Activated CD8-positive, alpha-beta T cell treated with anti-CD3 and anti-CD28 coated beads for 36 hours (primary cell): ENCODE data around the gene TMEM109. TPM values are rescaled to one million over a fixed set of nuclear protein-coding genes. Genes with fewer than 3 reads are reported as not detected.
A peak's percentile ranks its signal among the peaks of the same experiment; 100 is the strongest.

ENCODE experiments used
- ATAC-seq: fragments of 200-7000 bp; cut with Tn5 transposase; one replicate; pipeline ENCODE4 v1.10.0; 2021; ENCODE audit warnings: mild to moderate bottlenecking, moderate library complexity
- CTCF ChIA-PET: fragments of 350-600 bp; sonication (Branson Sonifier 250); formaldehyde crosslinking; loops from one replicate; lab custom pipeline; 2021; ENCODE audit warnings: antibody characterized with exemption; lab: Charles Lee
- POLR2A ChIA-PET: fragments of 350-600 bp; sonication (Branson Sonifier 250); formaldehyde crosslinking; loops from one replicate; lab custom pipeline; 2021; ENCODE audit warnings: antibody characterized with exemption; lab: Charles Lee
- DNase-seq: peaks from one replicate; pipeline ENCODE4 v3.0.0-alpha.2; 2020
- H3K27ac Mint-ChIP-seq: one replicate; pipeline ENCODE4 v1.8.0; 2021; ENCODE audit warnings: mild to moderate bottlenecking, mixed read lengths
- H3K27me3 Mint-ChIP-seq: one replicate; pipeline ENCODE4 v1.8.0; 2021; ENCODE audit warnings: mixed read lengths
- H3K36me3 Mint-ChIP-seq: one replicate; pipeline ENCODE4 v1.8.0; 2021; ENCODE audit warnings: low read depth, mixed read lengths
- H3K4me1 Mint-ChIP-seq: one replicate; pipeline ENCODE4 v1.8.0; 2021; ENCODE audit warnings: low read depth, mixed read lengths
- H3K4me3 Mint-ChIP-seq: one replicate; pipeline ENCODE4 v1.8.0; 2021; ENCODE audit warnings: mild to moderate bottlenecking, moderate library complexity, mixed read lengths
- H3K9me3 Mint-ChIP-seq: one replicate; pipeline ENCODE4 v1.8.0; 2021; ENCODE audit warnings: mixed read lengths
- CTCF ChIP-seq: fragments of 200-600 bp; IDR thresholded peaks from one replicate; pipeline ENCODE4 v1.8.0; 2022; ENCODE audit warnings: antibody characterized with exemption, mild to moderate bottlenecking
- intact Hi-C: fragments of 100-400 bp; cut with micrococcal nuclease; formaldehyde crosslinking; loops from one replicate; pipeline ENCODE4 v1.10.0; 2022
- total RNA-seq, 2 experiments: library from RNA; stranded (reverse); gene quantifications; one replicate each; pipeline ENCODE4 v1.2.3, GENCODE V29; 2021

The TMEM109 gene
- total RNA-seq, 2 experiments from 2014 or later, result 93.2 to 101 TPM

DNA sequence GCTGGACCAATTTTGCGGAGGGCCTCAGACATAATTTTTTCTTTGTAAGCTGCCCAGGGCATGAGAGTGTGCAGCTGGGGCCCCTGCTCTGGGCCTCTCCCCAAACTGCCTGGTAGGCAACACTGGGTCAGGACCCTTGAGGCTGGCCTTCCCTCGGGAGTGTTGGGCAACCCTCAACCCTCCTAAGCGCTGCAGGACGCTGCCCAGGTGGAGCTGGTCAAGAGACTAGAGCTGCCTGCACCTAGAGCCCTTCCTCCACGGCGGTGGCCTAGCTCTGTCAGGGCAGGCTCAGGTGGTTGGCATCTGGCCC, 9.8 kb downstream of the TMEM109 start:
- CTCF ChIA-PET, result interaction anchor here (1.1 to 1.4 kb wide), 2 partner anchors 9 to 90 kb away, joined by 3 to 7 read pairs; no protein-coding TSS in a partner anchor

DNA sequence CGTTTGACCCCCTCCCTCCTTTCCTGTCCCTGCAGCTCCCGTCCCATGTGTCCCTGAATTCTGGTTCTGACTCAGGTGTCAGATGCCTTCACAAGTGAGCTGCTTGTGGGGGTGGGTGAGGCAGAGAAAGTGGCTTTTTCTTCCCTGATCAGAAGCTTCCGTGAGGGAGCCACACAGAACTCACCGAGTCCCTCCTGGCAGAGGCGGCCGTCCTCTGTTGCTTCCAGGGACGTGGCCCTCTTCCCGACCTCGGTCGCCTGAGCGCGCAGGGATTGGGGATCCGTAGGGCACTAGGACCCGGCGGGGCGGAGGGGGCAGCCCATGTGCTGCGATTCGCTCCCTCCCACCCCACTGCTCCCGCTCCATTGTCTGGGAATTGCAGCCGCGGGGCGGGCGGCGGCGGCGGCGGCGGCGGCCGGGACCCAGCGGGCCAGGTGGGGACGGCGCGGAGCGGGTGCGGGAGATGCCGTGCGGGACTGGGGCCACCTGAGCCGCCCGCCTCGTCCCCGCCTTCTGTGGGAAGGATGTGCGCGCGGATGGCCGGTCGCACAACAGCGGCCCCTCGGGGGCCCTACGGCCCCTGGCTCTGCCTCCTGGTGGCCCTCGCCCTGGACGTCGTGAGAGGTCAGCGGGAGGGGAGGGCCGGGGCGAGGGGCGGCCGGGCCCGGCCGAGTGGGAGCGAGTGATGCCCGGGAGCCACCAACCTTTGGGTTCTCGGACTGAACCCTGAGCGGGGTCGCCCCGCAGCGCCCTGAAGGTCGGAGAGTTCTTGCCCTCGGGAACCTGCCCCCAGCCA, 10.3 kb downstream of the TMEM109 start, which contains the start of gene TMEM132A:
Gene TMEM132A (plus strand): TSS at position 351 of the 796 bp plus-strand sequence. CDS start 174 bp downstream, at position 525.
- no peak for TF ChIP-seq CTCF
- no peak within 1 kb of the TSS for H3K27ac Mint-ChIP-seq
- DNase-seq, result no peak
- POLR2A ChIA-PET, result interaction anchor here (0.8 to 1.7 kb wide), 5 partner anchors 8 to 19 kb away, joined by 3 to 9 read pairs (median 5); partner anchors contain the start of gene PRPF19
- H3K4me1 Mint-ChIP-seq, result peaks cover 27% of the 10 kb centered on the region
- peaks cover 36% of the 10 kb centered on the region for H3K36me3 Mint-ChIP-seq
- CTCF ChIA-PET, result interaction anchor here (1.1 to 1.4 kb wide), 2 partner anchors 9 to 91 kb away, joined by 3 to 7 read pairs; no protein-coding TSS in a partner anchor
- H3K27me3 Mint-ChIP-seq, result peaks cover 9% of the 10 kb centered on the region
- ATAC-seq, result peak; percentile 34
- peak within 1 kb of the TSS; percentile 54 for H3K4me3 Mint-ChIP-seq
- intact Hi-C loops, result no loop called here
- no peaks in the 10 kb centered on the region for H3K9me3 Mint-ChIP-seq

More for the DNA sequence above, 9.8 kb downstream of the TMEM109 start:
- Mint-ChIP-seq H3K27ac (no peak overlapping the region), H3K9me3 (no peaks in the 10 kb centered on the region), H3K4me3 (peak overlapping the region; percentile 48), H3K4me1 (peaks cover 33% of the 10 kb centered on the region), H3K36me3 (peaks cover 37% of the 10 kb centered on the region), H3K27me3 (peaks cover 9% of the 10 kb centered on the region)
- no peak for TF ChIP-seq CTCF
- intact Hi-C loops, result no loop called here
- POLR2A ChIA-PET, result interaction anchor here (0.8 to 1.7 kb wide), 5 partner anchors 8 to 18 kb away, joined by 3 to 9 read pairs (median 5); partner anchors contain the start of gene PRPF19
- no peak for DNase-seq
- ATAC-seq, result peak; percentile 10

DNA sequence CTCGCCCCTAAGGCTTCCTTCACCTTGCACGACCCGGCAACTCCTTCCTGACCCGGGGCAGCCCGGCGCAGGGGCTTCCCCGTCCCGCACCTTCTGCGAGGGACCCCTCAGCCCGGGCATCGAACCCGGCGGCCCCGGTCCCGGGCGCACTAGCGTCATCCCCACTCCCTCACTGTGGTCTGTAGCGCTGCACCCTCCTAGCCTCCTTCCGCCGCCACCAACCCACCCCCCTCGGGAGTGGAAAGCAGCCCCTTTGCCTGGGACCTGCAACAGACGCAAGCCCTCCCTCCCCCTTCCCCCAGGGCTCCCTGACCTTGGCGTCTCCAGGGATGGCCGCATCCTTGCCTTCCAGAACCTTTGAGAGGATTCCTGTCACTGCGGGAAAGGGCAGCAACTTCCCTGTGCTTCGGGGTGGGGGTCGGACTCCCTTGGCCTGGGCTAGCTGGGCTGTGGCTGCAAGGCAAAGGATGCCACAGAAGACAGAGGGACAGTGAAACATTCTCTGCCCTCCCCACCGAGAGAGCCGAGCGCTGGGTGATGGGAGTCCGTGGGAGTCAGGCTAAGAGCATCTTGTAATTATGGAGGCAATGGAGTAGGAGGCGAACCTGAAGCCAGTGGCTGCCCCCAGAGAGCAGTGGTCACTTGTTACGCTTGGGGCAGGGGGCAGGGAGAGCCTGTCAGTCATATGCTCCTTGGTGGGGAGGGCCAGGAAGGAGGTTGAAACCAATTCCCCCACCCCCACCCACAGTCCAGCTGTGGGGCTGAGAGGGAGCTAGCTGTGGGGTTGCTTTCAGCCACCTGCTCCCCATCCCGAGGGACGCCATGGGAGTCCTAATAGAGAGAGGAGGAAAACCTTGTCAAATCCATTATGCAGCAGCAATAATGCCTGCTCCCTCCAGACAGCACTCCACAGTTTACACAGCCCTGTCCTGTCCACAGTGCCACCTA, 11.2 kb downstream of the TMEM109 start:
- Mint-ChIP-seq H3K36me3 (peaks cover 27% of the 10 kb centered on the region), H3K9me3 (no peaks in the 10 kb centered on the region), H3K27me3 (peaks cover 11% of the 10 kb centered on the region), H3K4me3 (peak overlapping the region; percentile 54), H3K4me1 (peaks cover 20% of the 10 kb centered on the region), H3K27ac (no peak overlapping the region)
- no peak for TF ChIP-seq CTCF
- POLR2A ChIA-PET, result interaction anchor here (1.7 kb wide), 1 partner anchor 20 kb away, joined by 9 read pairs; the partner anchor contains the start of gene PRPF19
- peak; percentile 34 for ATAC-seq
- intact Hi-C loops, result no loop called here
- no peak for DNase-seq
- CTCF ChIA-PET, result no interaction called here

DNA sequence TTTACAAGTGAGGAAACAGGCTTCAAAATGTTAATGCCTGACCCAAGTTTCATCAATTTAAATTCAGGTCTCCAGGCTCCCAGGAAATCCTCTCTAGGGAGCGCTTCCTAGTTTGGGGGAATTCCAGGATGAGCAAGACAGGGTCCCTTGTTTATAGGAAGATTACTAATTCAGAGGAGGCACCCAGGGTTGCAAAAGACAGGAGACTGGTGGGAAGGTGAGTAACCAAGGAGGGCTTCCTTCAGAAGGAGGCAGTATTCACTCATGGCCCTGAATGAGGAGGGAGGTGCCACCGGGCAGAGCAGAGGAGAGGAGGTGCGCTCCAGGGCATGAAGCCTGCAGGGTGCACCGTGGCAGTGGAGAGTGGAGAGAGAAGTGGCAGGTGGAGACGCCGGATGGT, 11.9 kb downstream of the TMEM109 start:
- peak; percentile 35 for ATAC-seq
- peaks cover 20% of the 10 kb centered on the region for H3K36me3 Mint-ChIP-seq
- no peaks in the 10 kb centered on the region for H3K9me3 Mint-ChIP-seq
- intact Hi-C loops, result no loop called here
- peaks cover 20% of the 10 kb centered on the region for H3K4me1 Mint-ChIP-seq
- H3K27ac Mint-ChIP-seq, result no peak overlapping the region
- no peak for TF ChIP-seq CTCF
- POLR2A ChIA-PET, result no interaction called here
- CTCF ChIA-PET, result no interaction called here
- DNase-seq, result no peak
- H3K4me3 Mint-ChIP-seq, result no peak overlapping the region
- peaks cover 11% of the 10 kb centered on the region for H3K27me3 Mint-ChIP-seq
